Fibroblast of peridontal ligament (primary cell): ENCODE data around the gene BTRC.
A peak's percentile ranks its signal among the peaks of the same experiment; 100 is the strongest.

Experiments used
- DNase-seq: peaks from one replicate; pipeline ENCODE4 v3.0.0-alpha.2; 2010; ENCODE audit errors: extremely low read depth

Gene BTRC

GRCh38 chr10:101567165-101568006, 213.4 kb downstream of the BTRC start:
- no peak for DNase-seq

GRCh38 chr10:101568054-101568745, 214.2 kb downstream of the BTRC start:
- no peak for DNase-seq

DNA sequence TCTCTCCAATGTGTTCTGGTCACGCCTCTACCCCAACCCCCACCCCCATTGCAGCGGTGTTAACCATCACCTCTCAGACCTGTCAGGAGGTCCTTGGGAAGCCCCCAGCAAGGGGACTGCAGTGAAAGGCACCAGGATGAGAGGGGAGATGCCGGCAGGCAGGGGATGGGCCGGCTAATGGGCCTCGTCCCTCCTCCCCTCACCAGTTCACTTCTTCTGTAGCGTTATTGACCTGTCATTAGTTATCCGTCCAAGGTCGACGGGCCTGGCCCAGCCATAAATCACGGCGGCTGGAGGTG, 215.3 kb downstream of the BTRC start:
- no peak for DNase-seq

- peak; percentile 63 for DNase-seq
These were observed 215.9 kb downstream of the BTRC start for GRCh38 chr10:101569622-101570427.

DNA sequence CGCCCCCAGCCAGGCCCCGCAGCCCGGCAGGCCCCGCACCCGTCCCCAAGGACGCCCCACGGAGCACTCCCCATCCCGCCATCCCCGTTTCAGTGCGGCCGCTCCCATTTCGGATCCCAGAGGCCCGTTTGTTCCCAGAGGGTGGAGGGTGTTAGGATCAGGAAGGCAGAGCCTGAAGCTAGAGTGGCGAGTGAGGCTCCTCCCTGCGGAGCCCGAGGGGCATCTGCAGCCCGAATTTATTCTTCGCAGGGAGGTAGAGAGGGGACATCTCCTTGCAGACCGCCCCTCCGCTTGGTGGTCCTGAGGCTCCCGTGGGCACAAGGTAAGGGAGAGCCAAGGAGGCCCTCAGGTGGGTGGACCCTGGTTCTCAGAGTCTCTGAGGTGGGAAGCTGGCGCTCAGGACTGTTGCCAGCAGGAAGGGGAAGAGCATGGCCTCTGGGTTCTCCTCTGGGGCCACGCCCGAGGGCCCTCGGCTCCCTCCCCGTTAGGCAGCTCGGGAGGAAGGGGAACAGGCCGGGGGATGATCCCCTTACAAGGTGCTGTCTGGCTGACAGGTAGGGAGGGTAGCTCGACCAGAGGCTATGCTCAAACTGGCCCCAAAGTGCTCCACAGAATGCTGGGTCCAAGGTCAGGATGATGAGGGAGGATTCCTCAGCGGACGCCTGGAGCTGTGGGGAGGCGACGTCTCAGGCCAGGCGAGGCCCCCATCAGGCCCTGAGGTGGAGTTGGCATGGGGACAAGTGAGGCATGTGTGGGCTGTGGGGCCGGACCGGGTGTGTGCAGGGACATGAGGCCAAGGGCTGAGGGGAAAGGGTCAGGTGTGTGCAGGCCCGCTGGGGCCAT, 216.7 kb downstream of the BTRC start:
- DNase-seq: no peak

GRCh38 chr10:101571271-101571925, 217.4 kb downstream of the BTRC start:
- no peak for DNase-seq

DNA sequence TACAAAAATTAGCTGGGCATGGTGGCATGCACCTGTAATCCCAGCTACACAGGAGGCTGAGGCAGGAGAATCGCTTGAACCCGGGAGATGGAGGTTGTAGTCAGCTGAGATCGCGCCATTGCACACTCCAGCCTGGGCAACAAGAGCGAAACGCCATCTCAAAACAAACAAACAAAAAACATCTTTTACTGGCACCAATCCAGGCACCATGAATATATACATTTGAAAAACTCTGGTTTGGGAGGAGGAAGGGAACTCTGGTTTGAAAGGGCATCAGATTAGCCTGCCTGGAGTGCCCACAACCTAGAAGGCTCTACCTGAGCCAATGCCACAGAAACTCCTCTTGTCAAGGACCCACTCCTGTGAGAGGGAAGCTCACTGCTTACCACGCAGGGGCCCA, 218.2 kb downstream of the BTRC start:
- no peak for DNase-seq

DNA sequence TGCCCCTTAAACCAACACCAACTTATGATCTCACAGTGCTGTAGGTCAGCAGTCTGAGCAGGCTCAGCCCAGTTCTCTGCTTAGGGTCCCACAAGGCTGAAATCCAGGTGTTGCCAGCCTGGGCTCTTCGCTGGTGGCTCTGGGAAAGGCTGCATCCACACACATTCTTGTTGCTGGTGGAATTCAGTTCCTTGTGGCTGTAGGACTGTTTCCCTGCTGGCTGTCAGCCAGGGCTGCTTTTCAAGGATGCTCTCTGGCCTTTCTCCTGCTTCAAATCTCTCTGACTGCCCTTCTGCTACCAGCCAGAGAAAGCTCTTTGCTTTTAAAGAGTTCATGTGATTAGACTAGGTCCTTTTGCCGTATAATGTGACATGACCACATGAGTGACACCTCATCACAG, 218.8 kb downstream of the BTRC start:
- no peak for DNase-seq

- no peak for DNase-seq
These were observed 220.2 kb downstream of the BTRC start for GRCh38 chr10:101573885-101574753.

GRCh38 chr10:101575091-101575490, 221.1 kb downstream of the BTRC start:
- DNase-seq: no peak

- DNase-seq: no peak
These were observed 221.7 kb downstream of the BTRC start for GRCh38 chr10:101575580-101576210.

DNA sequence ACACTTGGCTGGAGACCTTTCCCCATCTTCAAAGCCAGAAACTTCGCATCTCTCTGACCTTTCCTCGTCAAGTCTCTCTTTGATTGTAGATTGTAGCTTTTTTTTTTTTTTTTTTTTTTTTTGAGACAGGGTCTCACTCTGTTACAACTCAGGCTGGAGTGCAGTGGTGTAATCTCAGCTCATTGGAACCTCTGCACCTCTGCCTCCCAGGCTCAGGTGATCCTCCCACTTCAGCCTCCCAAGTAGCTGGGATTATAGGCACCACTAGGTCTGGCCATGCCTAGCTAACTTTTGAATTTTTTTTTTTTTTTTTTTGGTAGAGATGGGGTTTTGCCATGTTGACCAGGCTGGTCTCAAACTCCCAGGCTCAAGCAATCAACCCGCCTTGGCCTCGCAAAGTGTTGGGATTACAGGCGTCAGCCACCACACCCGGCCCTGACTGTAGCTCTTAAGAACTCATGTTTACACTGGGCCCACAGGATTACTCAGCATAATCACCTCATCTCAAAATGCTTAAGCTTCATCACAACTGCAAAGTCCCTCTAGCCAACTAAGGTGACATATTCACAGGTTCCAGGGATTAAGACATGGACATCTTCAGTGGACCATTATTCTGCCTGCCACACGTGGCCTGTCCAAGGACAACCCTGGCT, 222.4 kb downstream of the BTRC start:
- peak; percentile 30 for DNase-seq

GRCh38 chr10:101577121-101577871, 223.3 kb downstream of the BTRC start:
- DNase-seq: no peak

DNA sequence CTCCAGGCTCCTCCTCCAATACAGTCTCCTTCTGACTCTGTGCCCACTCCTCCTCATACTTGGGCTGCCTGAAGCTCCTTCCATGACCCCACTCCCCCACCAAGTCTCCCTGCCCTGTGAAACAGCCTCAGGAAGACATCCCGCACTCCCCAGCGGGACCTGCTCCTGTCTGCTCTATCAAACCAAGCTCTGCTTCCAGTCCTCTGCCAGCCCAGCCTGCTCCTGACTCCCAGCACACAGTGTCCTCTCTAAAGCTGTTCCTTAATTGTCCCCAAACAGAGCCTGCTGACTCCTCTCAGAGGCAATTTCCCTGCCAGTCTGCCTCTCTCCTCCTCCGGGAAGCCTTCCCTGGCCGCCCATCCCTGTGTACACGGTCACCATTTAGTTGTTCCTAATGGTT, 224.2 kb downstream of the BTRC start:
- DNase-seq: no peak

DNA sequence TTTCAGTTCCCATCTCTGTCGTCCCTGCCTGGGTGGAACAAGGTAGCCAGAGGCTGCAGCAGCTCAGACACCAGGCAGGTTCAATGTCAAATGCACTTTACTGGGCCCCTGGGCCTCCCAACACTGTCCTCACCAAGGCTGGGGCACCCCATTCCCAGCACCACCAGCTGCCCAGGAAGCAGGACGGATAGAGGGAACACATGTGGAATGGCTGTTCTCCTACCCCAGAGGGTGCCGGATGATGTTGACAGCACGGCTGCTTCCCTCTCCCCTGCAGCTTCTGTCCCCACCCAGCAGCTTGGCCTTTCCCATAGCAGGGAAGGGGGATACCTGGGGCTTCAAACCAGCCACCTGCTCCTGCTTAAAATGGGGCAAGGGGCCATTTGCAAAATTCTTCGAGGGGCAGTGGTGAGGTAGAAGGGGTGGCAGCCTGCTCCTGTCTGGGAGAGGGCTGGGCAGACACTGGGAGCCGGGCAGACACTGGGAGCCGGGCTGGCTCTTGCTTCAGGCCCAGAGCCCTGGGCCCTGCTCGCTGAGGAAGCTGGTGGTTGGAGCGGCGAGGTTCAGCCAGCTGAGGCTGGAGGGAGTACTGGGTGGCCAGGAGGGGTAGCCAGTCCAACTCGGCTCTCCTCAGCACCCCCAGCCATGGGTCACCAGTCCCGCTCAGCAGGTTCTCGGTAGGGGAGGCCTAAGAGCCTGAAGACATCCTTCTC, 225.0 kb downstream of the BTRC start:
- DNase-seq: no peak

GRCh38 chr10:101579516-101579870, 225.5 kb downstream of the BTRC start:
- DNase-seq: no peak

DNA sequence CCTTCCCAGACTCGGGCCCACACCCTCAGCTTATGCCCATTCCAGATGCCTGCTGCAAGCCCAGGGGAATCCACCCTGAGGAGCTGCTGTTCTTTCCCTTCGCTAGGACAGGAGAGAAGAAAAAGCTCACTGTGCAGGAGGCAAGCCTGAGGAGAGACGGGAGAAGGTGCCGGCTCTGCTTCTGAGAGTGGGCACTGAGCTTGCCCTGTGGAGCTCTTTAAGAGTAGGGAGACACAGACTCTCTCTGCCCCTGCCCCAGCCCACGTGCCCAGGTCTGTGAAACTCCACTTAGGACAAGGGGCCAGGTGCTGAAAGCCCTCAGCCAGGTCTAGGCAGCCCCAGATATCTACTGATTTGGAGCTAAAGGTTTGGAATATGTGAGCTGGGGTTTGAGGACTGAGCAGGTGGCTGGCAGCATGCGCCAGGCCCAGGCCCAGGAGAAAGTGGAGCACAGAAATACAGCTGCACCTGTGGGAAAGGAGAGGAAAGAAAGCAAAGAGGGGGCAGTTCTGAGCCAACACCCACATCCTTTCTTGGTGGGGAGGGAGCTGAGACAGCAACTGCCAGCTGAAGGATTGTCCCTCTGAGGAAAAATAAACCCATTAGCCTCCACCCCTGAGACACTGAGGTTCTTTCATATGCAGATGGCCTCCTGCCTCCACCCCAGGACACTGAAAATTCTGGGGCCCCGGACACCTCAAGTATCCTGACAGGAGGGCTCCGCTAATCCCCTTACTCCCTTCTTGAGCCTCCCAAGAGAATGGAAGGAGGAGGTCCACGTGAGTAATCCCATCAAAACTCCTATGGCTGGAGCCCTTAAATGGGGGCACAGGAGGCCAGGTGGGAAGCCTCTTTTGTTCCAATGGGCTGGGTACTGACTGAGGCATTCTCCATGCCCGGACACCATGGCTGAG, 226.8 kb downstream of the BTRC start:
- DNase-seq: no peak
